T-cell (primary cell): ENCODE data around the gene NDUFA13. TPM values are rescaled to one million over a fixed set of nuclear protein-coding genes. Genes with fewer than 3 reads are reported as not detected.

Source experiments
- ATAC-seq, 4 experiments: fragments of 200-7000 bp in 3 of 4; fragments of 150-1000 bp in 1 of 4; cut with Tn5 transposase; replicated peaks in 1 of 4; 1 replicate in 3 of 4; 2 replicates in 1 of 4; pipeline ENCODE4 v1.10.0; 2021; ENCODE audit warnings: moderate library complexity in 3 of 4, mild to moderate bottlenecking in 2 of 4, moderate number of reproducible peaks in 1 of 4
- CTCF ChIA-PET, 2 donors: fragments of 300-600 bp; sonication (Branson Sonifier 250); formaldehyde crosslinking; loops; one replicate each; lab custom pipeline; 2022; ENCODE audit warnings: antibody characterized with exemption in 2 of 2; lab: Charles Lee
- POLR2A ChIA-PET, 2 donors: fragments of 300-600 bp; sonication (Branson Sonifier 250); formaldehyde crosslinking; loops; one replicate each; lab custom pipeline; 2022; ENCODE audit warnings: antibody characterized with exemption in 2 of 2; lab: Charles Lee
- DNase-seq, 35 experiments: peaks; one replicate each; pipeline versions ENCODE4 v3.0.0 to v3.0.0-alpha.2; 2013 to 2023
- H3K27ac ChIP-seq: one replicate; pipeline ENCODE4 v1.5.1; 2013; ENCODE audit warnings: low read length
- H3K27me3 ChIP-seq, 2 experiments: replicated peaks in 1 of 2; 1 replicate in 1 of 2; 2 replicates in 1 of 2; pipeline versions ENCODE4 v1.6.1 to v1.7.0; 2013; ENCODE audit warnings: low read length in 1 of 2, mixed read lengths in 1 of 2; ENCODE audit not compliant: control insufficient read depth in 2 of 2, insufficient read depth in 2 of 2; ENCODE audit errors: extremely low read depth in 1 of 2
- H3K36me3 ChIP-seq, 2 donors: 1 replicate in 1 of 2; 2 replicates in 1 of 2; pipeline versions ENCODE4 v1.6.1 to v1.7.0; 2013; ENCODE audit warnings: low read length in 1 of 2; ENCODE audit not compliant: control insufficient read depth in 2 of 2, insufficient read depth in 1 of 2; ENCODE audit errors: extremely low read depth in 1 of 2
- H3K4me1 ChIP-seq, 2 experiments: 1 replicate in 1 of 2; 2 replicates in 1 of 2; pipeline versions ENCODE4 v1.6.1 to v1.7.0; 2013; ENCODE audit warnings: low read length in 2 of 2, mixed read lengths in 1 of 2; ENCODE audit not compliant: insufficient read depth in 2 of 2, control insufficient read depth in 1 of 2; ENCODE audit errors: extremely low read depth in 1 of 2
- H3K4me3 ChIP-seq, 2 donors: 1 replicate in 1 of 2; 2 replicates in 1 of 2; pipeline versions ENCODE4 v1.5.1 to v1.7.0; 2013; ENCODE audit warnings: mild to moderate bottlenecking in 2 of 2, low read length in 1 of 2, moderate library complexity in 1 of 2; ENCODE audit not compliant: control insufficient read depth in 1 of 2; ENCODE audit errors: extremely low read depth in 1 of 2
- H3K9me3 ChIP-seq: 2 replicates; pipeline ENCODE4 v1.7.0; 2013
- H3K27ac Mint-ChIP-seq, 2 donors: one replicate each; pipeline ENCODE4 v1.8.0; 2020 to 2021; ENCODE audit warnings: mild to moderate bottlenecking in 2 of 2, mixed read lengths in 2 of 2
- H3K27me3 Mint-ChIP-seq, 2 donors: one replicate each; pipeline ENCODE4 v1.8.0; 2021 to 2022; ENCODE audit warnings: mixed read lengths in 2 of 2
- H3K36me3 Mint-ChIP-seq: one replicate; pipeline ENCODE4 v1.8.0; 2021; ENCODE audit warnings: mixed read lengths
- H3K4me1 Mint-ChIP-seq, 3 donors: one replicate each; pipeline ENCODE4 v1.8.0; 2020 to 2022; ENCODE audit warnings: mixed read lengths in 3 of 3, mild to moderate bottlenecking in 1 of 3
- H3K4me3 Mint-ChIP-seq, 3 donors: one replicate each; pipeline ENCODE4 v1.8.0; 2020 to 2022; ENCODE audit warnings: mild to moderate bottlenecking in 3 of 3, mixed read lengths in 3 of 3, moderate library complexity in 3 of 3
- H3K9me3 Mint-ChIP-seq, 3 donors: one replicate each; pipeline ENCODE4 v1.8.0; 2020 to 2022; ENCODE audit warnings: mixed read lengths in 3 of 3
- WGBS: methylation state at CpG from one replicate; pipeline ENCODE4 v1.1.5; 2013; ENCODE audit warnings: missing lambda C conversion rate; ENCODE audit not compliant: insufficient coverage; 5-methylcytosine and 5-hydroxymethylcytosine counted together
- total RNA-seq, 35 experiments: library from RNA in 6 of 35; stranded (reverse) in 6 of 35; fragments of 120-200 nt in 1 of 35; gene quantifications; one replicate each; pipeline versions ENCODE4 v1.2.1 to v1.2.4 and lab custom pipeline; 2013 to 2026

Gene NDUFA13
- total RNA-seq, 5 donors from 2014 or later (not counting 1 experiment from before 2014, with no cell fraction given) = 188 to 235 (median 233) TPM

GRCh38 chr19:19548915-19549759 lies 33.1 kb downstream of the NDUFA13 start:
- H3K9me3 Mint-ChIP-seq = no peaks in the 10 kb centered on the region
- H3K4me1 Mint-ChIP-seq = no peaks in the 10 kb centered on the region
- ChIA-PET CTCF (interaction anchor here in 1 of 2 donors (0.6 kb wide), 1 partner anchor 63 kb away, joined by 3 read pairs; no protein-coding TSS in a partner anchor), POLR2A (interaction anchor here in 1 of 2 donors (0.5 kb wide), 1 partner anchor 45 kb away, joined by 4 read pairs; no protein-coding TSS in a partner anchor)
- H3K27ac Mint-ChIP-seq = no peak overlapping the region
- ATAC-seq = no peak
- H3K27me3 ChIP-seq = peaks cover 0 to 39% of the 10 kb centered on the region in 2 experiments
- H3K4me3 Mint-ChIP-seq = no peak overlapping the region
- DNase-seq = no peak
- H3K9me3 ChIP-seq = no peaks in the 10 kb centered on the region
- H3K27me3 Mint-ChIP-seq = no peaks in the 10 kb centered on the region
- no peak overlapping the region for H3K27ac ChIP-seq
- H3K4me1 ChIP-seq = peaks cover 0 to 1% of the 10 kb centered on the region in 2 experiments
- no peaks in the 10 kb centered on the region for H3K36me3 ChIP-seq
- WGBS = 69% methylated on average over 7 of the region's 13 CpGs
- H3K36me3 Mint-ChIP-seq = no peaks in the 10 kb centered on the region
- H3K4me3 ChIP-seq = no peak overlapping the region

GRCh38 chr19:19549804-19550464 lies 33.9 kb downstream of the NDUFA13 start:
- DNase-seq = no peak
- 76% methylated on average over 22 of the region's 23 CpGs for WGBS
- Histone ChIP-seq H3K4me3 (no peak overlapping the region), H3K9me3 (no peaks in the 10 kb centered on the region), H3K36me3 (no peaks in the 10 kb centered on the region), H3K4me1 (peaks cover 0 to 9% of the 10 kb centered on the region in 2 experiments), H3K27me3 (peaks cover 0 to 39% of the 10 kb centered on the region in 2 experiments), H3K27ac (no peak overlapping the region)
- Mint-ChIP-seq H3K4me3 (no peak overlapping the region), H3K9me3 (no peaks in the 10 kb centered on the region), H3K27me3 (no peaks in the 10 kb centered on the region), H3K36me3 (no peaks in the 10 kb centered on the region), H3K4me1 (peaks cover 0 to 4% (median 3%) of the 10 kb centered on the region in 3 donors), H3K27ac (no peak overlapping the region)
- no peak for ATAC-seq
- ChIA-PET POLR2A (no interaction called here), CTCF (interaction anchor here in 1 of 2 donors (0.6 kb wide), 1 partner anchor 62 kb away, joined by 3 read pairs; no protein-coding TSS in a partner anchor)

DNA sequence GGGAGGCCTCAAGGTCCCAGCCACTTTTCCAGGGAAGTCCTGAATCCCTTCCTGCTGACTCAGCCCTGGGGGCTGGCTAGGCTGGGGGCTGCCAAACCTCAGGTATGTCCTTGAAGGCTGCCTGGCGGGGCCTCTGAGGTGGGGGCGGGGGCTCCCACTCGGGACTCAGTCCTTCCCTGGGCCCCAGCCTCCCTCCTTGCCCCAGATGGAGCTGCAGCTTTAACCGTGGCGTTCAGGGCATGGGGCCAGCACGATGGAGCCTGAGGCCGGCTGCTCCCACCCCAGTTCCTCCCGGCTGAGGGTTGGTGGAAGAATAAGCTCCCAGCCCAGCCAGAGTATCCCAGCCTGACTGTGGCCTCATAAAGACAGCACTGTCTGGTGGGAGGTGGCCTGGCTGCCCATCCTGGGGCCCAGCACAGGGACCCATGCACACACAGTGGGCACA lies 34.5 kb downstream of the NDUFA13 start:
- Histone ChIP-seq H3K27ac (no peak overlapping the region), H3K36me3 (no peaks in the 10 kb centered on the region), H3K4me1 (peaks cover 0 to 10% of the 10 kb centered on the region in 2 experiments), H3K27me3 (peaks cover 0 to 37% of the 10 kb centered on the region in 2 experiments), H3K9me3 (no peaks in the 10 kb centered on the region), H3K4me3 (no peak overlapping the region)
- whole genome bisulfite sequencing = 82% methylated on average over 3 of the region's 8 CpGs
- Mint-ChIP-seq H3K27ac (no peak overlapping the region), H3K9me3 (no peaks in the 10 kb centered on the region), H3K4me1 (peaks cover 0 to 4% (median 3%) of the 10 kb centered on the region in 3 donors), H3K4me3 (no peak overlapping the region), H3K36me3 (no peaks in the 10 kb centered on the region), H3K27me3 (no peaks in the 10 kb centered on the region)
- DNase-seq (no peak), ATAC-seq (no peak)
- ChIA-PET CTCF (no interaction called here), POLR2A (no interaction called here)

- Histone ChIP-seq H3K9me3 (no peaks in the 10 kb centered on the region), H3K27ac (no peak overlapping the region), H3K4me3 (no peak overlapping the region), H3K27me3 (peaks cover 0 to 34% of the 10 kb centered on the region in 2 experiments), H3K4me1 (peaks cover 0 to 10% of the 10 kb centered on the region in 2 experiments), H3K36me3 (no peaks in the 10 kb centered on the region)
- no peak overlapping the region for H3K27ac Mint-ChIP-seq
- no peaks in the 10 kb centered on the region for H3K27me3 Mint-ChIP-seq
- ATAC-seq (no peak), DNase-seq (no peak)
- H3K36me3 Mint-ChIP-seq = no peaks in the 10 kb centered on the region
- H3K9me3 Mint-ChIP-seq = no peaks in the 10 kb centered on the region
- 97% methylated on average over 9 of the region's 10 CpGs for WGBS
- CTCF ChIA-PET = interaction anchor here in 1 of 2 donors (1.3 kb wide), 1 partner anchor 19 kb away, joined by 4 read pairs; no protein-coding TSS in a partner anchor
- POLR2A ChIA-PET = no interaction called here
- H3K4me1 Mint-ChIP-seq = peaks cover 0 to 4% (median 3%) of the 10 kb centered on the region in 3 donors
- H3K4me3 Mint-ChIP-seq = no peak overlapping the region
Measured at GRCh38 chr19:19550972-19551852, 35.2 kb downstream of the NDUFA13 start.

- DNase-seq (no peak), ATAC-seq (no peak)
- 92% methylated on average over 14 of the region's 14 CpGs for WGBS
- H3K4me1 ChIP-seq = peaks cover 0 to 10% of the 10 kb centered on the region in 2 experiments
- H3K4me3 ChIP-seq = no peak overlapping the region
- Mint-ChIP-seq H3K27me3 (no peaks in the 10 kb centered on the region), H3K4me3 (no peak overlapping the region), H3K4me1 (peaks cover 0 to 4% (median 3%) of the 10 kb centered on the region in 3 donors), H3K9me3 (no peaks in the 10 kb centered on the region), H3K36me3 (no peaks in the 10 kb centered on the region), H3K27ac (no peak overlapping the region)
- no peak overlapping the region for H3K27ac ChIP-seq
- peaks cover 0 to 33% of the 10 kb centered on the region in 2 experiments for H3K27me3 ChIP-seq
- ChIA-PET POLR2A (no interaction called here), CTCF (interaction anchor here in 1 of 2 donors (1.3 kb wide), 1 partner anchor 19 kb away, joined by 4 read pairs; no protein-coding TSS in a partner anchor)
- H3K9me3 ChIP-seq = no peaks in the 10 kb centered on the region
- H3K36me3 ChIP-seq = no peaks in the 10 kb centered on the region
Measured at GRCh38 chr19:19551853-19552192, 35.8 kb downstream of the NDUFA13 start.
